ENCODE results near the gene EPN3.

DNA sequence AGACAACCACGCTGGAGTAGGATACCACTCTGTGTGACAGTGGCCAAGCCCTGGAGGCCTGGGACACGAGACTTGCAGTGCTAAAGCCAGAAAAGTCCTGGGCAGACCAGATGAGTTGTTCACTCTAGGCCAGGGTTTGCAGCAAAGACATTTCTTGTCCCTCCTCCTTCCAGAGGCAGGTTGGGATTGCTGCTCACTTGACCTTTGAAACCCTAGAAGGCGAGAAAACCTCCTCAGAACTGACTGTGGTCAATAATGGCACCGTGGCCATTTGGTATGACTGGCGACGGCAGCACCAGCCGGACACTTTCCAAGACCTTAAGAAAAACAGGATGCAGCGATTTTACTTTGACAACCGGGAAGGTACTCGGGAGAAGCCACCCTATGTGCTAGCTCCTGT is 9.8 kb upstream of the EPN3 start:
- TF ChIP-seq, protein P1, sequence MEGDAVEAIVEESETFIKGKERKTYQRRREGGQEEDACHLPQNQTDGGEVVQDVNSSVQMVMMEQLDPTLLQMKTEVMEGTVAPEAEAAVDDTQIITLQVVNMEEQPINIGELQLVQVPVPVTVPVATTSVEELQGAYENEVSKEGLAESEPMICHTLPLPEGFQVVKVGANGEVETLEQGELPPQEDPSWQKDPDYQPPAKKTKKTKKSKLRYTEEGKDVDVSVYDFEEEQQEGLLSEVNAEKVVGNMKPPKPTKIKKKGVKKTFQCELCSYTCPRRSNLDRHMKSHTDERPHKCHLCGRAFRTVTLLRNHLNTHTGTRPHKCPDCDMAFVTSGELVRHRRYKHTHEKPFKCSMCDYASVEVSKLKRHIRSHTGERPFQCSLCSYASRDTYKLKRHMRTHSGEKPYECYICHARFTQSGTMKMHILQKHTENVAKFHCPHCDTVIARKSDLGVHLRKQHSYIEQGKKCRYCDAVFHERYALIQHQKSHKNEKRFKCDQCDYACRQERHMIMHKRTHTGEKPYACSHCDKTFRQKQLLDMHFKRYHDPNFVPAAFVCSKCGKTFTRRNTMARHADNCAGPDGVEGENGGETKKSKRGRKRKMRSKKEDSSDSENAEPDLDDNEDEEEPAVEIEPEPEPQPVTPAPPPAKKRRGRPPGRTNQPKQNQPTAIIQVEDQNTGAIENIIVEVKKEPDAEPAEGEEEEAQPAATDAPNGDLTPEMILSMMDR (IDR thresholded peaks at IDR 0.05; ENCODE audit: insufficient read depth, low read length, poor library complexity, severe bottlenecking): no peak
- no peak for TF ChIP-seq EZH2phosphoT487 (conservative IDR thresholded peaks at IDR 0.05; ENCODE audit: low read length)
